SU-DHL-6 (cell line): ENCODE measurements around the gene DUS1L.

Experiments used
- EZH2phosphoT487 ChIP-seq: fragments of 200-600 bp; sonication (generic), shearing (Covaris generic); conservative IDR thresholded peaks from 2 replicates; pipeline ENCODE4 v1.6.1; 2018; ENCODE audit warnings: mild to moderate bottlenecking, antibody characterized with exemption, low read length, moderate library complexity, mixed read lengths
- TF ChIP-seq, protein P1 (sequence below): fragments of 200-600 bp; sonication (generic); IDR thresholded peaks from one replicate; pipeline ENCODE4 v1.5.1; 2017; ENCODE audit warnings: antibody characterized with exemption, mild to moderate bottlenecking, low read length, moderate library complexity; ENCODE audit not compliant: insufficient read depth, poor library complexity, severe bottlenecking

DNA sequence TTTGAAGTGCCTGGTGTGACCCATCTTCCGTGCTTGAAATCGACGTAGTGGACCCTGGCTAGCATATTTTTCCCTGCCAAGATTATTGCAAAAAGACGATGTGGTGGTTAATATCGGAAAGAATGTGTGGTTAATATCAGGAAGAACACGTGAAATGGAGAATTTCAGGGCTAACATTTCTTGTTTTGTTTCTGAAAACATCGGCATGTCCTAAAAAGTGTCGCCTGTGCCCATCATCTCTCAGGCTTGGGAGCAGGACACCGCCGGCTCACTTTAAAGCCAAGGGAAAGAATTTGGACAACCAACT, 27.8 kb downstream of the DUS1L start:
- TF ChIP-seq, protein P1, sequence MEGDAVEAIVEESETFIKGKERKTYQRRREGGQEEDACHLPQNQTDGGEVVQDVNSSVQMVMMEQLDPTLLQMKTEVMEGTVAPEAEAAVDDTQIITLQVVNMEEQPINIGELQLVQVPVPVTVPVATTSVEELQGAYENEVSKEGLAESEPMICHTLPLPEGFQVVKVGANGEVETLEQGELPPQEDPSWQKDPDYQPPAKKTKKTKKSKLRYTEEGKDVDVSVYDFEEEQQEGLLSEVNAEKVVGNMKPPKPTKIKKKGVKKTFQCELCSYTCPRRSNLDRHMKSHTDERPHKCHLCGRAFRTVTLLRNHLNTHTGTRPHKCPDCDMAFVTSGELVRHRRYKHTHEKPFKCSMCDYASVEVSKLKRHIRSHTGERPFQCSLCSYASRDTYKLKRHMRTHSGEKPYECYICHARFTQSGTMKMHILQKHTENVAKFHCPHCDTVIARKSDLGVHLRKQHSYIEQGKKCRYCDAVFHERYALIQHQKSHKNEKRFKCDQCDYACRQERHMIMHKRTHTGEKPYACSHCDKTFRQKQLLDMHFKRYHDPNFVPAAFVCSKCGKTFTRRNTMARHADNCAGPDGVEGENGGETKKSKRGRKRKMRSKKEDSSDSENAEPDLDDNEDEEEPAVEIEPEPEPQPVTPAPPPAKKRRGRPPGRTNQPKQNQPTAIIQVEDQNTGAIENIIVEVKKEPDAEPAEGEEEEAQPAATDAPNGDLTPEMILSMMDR: no peak
- TF ChIP-seq EZH2phosphoT487: no peak
